T-helper 1 cell (primary cell): ENCODE measurements around the gene ENKD1.

ENCODE experiments used
- DNase-seq, 5 donors: peaks; one replicate each; pipeline ENCODE4 v3.0.0-alpha.2; 2012 to 2020

ENKD1 gene

DNA sequence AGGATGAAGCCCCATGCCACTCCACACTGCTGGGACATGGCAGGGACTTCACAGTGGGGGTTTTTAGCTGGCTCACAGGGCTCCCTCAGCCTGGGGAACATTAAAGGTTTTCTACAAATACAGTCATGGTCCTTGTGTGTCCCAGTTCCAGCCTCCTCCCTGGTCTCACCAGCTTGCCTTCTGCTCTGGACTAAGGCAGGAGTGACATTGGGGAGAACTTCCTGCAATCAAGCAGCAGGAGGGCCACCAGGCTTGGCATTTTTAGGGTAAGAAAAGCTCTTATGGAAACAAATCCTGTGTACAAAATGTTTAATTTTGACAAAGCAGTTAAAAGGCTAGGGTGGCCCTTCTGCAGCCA, 3.9 kb downstream of the ENKD1 start:
- no peak for DNase-seq

DNA sequence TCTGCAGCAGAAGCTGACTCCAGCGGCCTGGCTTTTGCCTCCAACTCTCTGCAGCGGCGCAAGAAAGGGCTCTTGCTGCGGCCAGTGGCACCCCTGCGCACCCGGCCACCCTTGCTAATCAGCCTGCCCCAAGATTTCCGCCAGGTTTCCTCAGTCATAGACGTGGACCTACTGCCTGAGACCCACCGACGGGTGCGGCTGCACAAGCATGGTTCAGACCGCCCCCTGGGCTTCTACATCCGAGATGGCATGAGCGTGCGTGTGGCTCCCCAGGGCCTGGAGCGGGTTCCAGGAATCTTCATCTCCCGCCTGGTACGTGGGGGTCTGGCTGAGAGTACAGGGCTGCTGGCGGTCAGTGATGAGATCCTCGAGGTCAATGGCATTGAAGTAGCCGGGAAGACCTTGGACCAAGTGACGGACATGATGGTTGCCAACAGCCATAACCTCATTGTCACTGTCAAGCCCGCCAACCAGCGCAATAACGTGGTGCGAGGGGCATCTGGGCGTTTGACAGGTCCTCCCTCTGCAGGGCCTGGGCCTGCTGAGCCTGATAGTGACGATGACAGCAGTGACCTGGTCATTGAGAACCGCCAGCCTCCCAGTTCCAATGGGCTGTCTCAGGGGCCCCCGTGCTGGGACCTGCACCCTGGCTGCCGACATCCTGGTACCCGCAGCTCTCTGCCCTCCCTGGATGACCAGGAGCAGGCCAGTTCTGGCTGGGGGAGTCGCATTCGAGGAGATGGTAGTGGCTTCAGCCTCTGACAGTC, 4.5 kb downstream of the ENKD1 start:
- no peak for DNase-seq

GRCh38 chr16:67661101-67661761, 5.3 kb downstream of the ENKD1 start:
- DNase-seq: peak in 1 of 5 donors; percentile 35

DNA sequence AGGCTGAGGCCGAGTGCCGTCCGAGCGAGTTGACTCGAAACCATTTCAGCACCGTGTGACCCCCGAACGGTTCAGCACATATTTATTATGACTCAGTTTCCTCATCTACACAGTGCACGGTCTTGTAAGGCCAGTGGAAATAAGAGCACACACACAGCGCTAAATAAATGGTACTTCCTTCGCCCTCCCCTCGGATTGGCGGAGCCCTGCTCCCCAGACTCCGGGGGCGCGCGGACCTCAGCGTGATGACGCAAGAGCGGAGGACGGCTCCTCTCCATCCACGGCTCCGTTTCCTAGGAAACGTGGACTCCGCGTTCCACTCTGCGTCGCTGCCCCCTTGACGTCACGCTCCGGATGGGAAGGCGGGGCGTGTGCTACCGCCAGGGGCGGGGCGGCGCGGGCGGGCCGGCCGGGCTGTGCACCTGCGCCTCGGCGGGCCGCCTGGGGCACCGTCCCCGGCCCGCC, 6.0 kb downstream of the ENKD1 start, which contains the start of gene PARD6A:
TSS of gene PARD6A (plus strand) at position 397 of the 465 bp plus-strand sequence. CDS start 79 bp downstream, outside the sequence.
- peak; percentile 90 to 99 (median 94) for DNase-seq

DNA sequence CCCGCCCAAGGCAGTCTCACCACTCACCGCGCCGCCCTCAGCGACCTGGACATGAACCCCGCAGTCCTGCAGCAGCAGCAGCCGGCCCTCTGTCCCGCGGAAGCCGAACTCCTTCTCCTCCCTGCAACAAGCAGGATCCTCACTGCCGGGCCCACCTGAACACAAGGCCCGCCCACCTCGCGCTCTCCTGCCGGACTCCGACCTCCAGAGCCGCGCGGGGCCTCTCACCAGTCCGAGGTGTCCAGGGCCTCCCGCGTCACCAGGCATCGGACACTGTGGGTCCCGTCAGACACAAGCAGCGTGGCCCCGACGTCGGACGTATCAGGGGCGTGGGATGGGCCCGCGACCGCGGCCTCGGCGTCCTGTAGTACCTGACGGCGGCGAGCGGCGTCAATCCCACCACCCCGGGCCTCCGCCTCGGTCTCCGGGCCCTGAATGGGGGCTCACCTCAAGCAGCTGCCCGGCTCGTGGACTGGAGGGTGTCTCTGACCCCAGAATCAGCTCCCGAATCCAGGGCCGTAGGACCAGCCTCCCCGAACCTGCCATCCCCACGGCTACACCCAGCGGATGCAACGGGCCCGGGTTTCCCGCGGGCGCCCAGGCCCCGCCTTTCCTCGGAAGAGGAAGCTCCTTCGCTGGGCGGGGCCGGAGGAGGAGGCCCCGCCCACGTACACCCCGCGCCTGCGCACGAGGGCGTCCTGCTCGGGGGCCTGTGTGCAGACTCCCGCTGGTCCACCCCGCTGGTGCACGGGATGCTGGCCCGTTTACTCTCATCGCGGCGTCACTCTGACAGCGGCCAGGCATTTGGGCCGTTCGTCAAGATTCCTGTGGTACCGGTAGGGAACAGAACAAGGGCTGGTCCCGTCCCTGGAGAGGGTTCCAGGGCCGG, 6.6 kb downstream of the ENKD1 start, which contains the start of gene ACD:
TSS of gene ACD (minus strand) at position 586 of the 889 bp plus-strand sequence. CDS start at position 546, 40 bp downstream.
- peak; percentile 85 to 96 (median 89) for DNase-seq

GRCh38 chr16:67658849-67659674, 7.5 kb downstream of the ENKD1 start:
- no peak for DNase-seq

GRCh38 chr16:67657751-67658518, 8.6 kb downstream of the ENKD1 start:
- DNase-seq: no peak

DNA sequence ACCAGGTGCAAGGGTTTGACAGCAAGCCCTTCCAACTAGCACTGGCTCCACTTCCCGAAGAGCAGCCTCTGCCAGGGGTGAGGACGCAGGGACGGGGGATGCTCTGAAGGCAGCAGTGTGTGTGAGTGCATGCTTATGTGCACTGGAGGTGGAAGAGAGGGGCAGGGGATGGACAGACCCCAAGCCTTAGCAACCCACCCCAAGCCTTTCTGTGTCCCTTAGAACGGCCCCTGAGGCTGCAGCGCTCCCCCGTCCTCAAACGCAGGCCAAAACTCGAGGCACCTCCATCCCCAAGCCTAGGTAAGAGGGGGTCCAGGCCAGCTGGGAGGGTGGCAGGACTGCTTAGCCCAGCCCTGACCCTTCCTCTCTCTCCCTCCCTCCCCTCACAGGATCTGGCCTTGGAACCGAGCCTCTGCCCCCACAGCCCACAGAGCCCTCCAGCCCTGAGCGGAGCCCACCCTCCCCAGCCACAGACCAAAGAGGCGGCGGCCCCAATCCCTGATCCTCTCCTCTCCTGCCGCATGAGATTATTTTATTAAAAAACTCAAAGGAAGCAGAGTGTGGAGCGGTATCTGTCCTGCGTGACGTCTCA, 9.4 kb downstream of the ENKD1 start:
- no peak for DNase-seq

- DNase-seq: no peak
These were observed 10.1 kb downstream of the ENKD1 start for GRCh38 chr16:67656344-67657016.

DNA sequence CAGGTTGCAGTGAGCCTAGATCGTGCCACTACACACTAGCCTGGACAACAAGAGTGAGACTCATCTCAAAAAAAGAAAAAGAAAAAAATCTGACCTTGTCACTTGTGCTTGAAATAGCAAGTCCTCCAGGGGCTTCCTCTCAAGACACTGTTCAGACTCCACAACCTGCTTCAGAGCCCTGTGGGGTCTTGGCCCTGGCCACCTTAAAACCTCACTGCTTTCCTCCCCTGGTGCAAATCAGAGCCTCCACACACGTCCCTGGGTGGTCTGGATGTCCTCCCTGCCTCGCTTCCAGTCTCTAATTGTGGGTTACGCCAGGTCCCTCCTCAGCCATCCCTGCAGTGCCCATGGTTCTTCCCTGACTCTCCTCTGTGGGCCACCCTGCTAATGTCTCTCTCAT, 11.2 kb downstream of the ENKD1 start:
- DNase-seq: no peak

GRCh38 chr16:67654403-67654911, 12.1 kb downstream of the ENKD1 start:
- no peak for DNase-seq

DNA sequence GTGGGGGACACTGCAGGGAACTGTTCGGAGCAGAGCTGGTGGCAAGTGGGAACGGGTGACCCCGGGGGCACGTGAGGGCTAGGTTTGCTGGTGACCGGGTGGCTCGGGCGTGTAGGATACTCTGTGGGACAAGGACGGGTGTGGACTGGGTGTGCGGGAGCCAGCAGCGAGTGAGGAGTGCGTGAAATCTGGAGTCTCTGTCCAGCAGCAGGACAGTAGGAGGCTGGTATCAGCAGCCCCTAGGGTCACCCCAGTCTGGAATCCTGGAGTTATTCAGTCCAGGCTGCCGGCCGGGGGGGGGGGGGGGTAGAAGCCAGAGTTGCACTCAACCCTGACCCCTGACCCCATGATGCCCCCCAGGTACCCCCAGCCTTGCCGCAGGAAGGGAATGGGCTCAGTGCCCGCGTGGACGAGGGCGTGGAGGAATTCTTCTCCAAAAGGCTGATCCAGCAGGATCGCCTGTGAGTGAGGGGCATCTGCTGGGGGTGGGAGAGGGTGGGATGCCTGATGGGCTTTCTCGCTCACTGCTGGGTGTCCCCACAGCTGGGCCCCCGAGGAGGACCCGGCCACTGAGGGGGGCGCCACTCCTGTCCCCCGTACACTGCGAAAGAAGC, 12.7 kb downstream of the ENKD1 start:
- no peak for DNase-seq

- DNase-seq: no peak
These were observed 13.3 kb downstream of the ENKD1 start for GRCh38 chr16:67653128-67653788.

GRCh38 chr16:67652578-67653127, 13.9 kb downstream of the ENKD1 start:
- DNase-seq: no peak

DNA sequence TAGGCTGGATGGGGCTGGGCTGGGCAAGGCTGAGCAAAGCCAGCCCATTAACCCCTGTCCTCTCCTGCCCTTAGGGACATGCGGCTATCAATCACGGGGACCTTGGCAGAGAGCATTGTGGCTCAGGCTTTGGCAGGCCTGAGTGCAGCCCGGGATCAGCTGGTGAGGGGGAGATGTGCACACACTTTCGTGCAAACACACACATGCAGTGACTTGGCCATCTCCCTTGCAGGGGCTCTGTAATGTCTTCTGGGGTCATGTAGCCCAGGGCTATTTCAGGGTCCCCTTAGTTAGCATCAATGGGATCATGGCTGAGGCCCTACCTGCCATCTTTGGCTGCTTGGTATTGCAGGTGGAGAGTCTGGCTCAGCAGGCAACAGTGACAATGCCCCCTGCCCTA, 14.7 kb downstream of the ENKD1 start:
- DNase-seq: no peak

DNA sequence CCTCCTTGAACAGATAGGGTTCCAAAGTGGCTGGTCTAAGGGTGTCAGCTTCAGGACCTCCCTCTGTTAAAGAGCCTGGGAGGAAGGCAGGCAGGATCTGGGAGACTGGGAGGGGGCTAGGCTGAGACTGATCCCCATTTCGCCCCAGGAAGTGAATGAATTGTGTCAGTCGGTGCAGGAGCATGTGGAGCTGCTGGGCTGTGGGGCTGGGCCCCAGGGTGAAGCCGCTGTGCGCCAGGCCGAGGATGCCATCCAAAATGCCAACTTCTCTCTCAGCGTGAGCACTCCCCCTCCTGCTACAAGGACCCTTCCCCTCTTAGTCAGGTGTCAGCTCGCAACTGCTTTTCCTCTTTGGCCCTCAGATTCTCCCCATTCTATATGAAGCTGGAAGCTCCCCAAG, 15.5 kb downstream of the ENKD1 start:
- DNase-seq: no peak

DNA sequence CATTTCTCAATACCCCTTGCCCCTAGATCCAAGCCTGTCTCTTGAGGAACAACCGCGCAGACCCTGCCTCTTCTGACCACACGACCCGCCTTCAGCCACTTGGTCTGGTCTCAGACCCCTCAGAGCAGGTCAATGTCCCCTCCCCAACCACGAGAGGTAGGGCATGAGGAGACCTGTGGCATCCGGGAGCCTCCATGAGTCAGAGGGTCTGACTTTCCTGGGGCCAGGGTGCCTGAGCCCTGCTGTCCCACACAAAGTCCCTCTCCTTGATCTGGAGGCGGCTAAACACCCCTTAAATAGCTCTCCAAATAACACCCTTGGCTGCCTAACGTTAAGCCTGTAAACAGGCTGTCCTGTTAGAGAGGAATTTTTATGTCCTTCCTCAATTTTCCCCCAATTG, 16.5 kb downstream of the ENKD1 start:
- DNase-seq: no peak

DNA sequence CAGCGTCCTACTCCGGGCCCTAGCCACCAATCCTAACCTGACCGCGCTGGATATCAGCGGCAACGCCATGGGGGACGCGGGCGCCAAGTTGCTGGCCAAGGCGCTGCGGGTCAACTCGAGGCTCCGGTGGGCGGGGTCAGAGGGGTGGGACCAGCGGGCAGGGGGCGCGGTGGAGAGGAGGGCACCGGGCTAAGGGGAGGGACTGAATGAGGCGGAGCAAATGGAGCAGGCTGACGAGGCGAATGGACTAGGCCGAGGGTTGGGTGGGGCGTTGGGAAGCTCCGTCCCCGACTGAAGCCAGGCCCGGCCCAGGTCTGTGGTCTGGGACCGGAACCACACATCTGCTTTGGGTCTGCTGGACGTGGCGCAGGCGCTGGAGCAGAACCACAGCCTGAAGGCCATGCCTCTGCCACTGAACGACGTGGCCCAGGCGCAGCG, 17.0 kb downstream of the ENKD1 start:
- DNase-seq: no peak
